HG03378 (cell line): ENCODE results near the gene NUP88.
A peak's percentile ranks its signal among the peaks of the same experiment; 100 is the strongest.

ENCODE experiments used
- ATAC-seq: cut with Tn5 transposase; IDR thresholded peaks from one replicate; pipeline ENCODE4 v1.9.1; 2021; ENCODE audit warnings: mild to moderate bottlenecking, moderate library complexity; ENCODE audit not compliant: unreplicated experiment

The NUP88 gene

DNA sequence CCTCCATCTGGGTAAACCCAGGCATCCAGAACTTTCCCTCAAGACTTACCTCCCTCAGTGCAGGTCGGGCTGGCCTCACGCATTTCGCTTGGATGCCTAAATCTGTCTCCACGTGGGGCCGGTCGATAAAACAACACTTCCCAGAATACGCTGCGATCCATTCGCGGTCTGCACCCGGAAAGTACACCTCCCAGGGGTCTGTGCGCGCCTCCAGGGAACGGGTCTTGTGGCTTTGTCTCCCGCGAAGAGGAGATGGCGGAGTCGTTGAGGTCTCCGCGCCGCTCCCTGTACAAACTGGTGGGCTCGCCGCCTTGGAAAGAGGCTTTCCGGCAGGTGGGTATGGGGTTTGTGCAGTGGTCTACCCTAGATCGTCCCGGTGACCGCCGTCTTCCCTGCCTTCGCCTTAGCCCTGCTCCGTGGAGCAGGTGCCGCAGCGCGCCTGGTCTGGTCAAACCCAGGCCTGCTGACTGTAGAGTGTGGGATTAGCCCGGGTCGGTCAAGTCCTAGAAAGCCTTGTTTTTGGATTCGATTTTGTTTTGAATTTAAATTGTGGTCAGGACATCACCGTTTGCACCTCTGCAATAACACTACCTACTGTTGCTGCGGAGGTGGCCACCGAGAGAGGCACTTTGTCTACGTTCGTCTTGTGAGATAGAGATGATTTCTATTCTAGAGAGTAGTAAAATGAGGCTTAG, 644 bp upstream of the NUP88 start, which contains the start of gene RPAIN:
Gene RPAIN, plus strand, starts transcription at position 224 of the 695 bp plus-strand sequence. Its CDS starts 29 bp downstream, at position 253.
- ATAC-seq = peak; percentile 44

GRCh38 chr17:5418858-5419355, 555 bp downstream of the NUP88 start:
- ATAC-seq = peak; percentile 39

- no peak for ATAC-seq
Measured at GRCh38 chr17:5416901-5417300, 2.6 kb downstream of the NUP88 start.

GRCh38 chr17:5413682-5414081, 5.8 kb downstream of the NUP88 start:
- ATAC-seq = no peak

DNA sequence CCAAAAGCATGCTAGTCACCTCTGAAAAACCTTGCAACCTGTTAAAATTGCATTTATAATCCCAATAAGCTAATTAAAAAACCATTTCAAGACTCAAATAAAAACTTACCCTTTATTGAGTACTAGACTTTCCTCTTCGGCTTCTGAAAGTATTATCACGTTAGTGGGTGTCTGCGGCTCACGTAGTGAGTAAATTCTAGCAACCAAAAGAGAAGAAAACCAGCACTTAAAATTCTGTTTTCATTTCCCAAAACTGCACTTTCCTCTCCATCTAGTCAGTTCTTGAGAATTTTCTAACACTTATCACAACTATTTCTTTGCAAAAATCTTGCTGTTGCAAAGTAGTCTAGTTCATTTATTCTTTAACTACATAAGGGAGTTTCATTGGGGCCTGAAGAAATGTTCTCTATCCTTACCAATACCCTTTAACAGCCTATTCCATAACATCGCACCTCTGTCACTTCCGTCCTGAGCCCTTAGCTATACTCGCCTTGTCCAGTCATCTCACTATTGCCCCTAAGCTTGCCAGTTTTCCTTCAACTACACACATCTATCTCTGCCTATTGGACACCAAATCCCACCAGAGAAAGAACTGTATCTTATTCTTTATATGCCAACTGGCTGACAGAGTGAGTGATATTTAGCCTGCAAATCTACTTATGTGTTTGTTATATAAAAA, 8.7 kb downstream of the NUP88 start:
- no peak for ATAC-seq

DNA sequence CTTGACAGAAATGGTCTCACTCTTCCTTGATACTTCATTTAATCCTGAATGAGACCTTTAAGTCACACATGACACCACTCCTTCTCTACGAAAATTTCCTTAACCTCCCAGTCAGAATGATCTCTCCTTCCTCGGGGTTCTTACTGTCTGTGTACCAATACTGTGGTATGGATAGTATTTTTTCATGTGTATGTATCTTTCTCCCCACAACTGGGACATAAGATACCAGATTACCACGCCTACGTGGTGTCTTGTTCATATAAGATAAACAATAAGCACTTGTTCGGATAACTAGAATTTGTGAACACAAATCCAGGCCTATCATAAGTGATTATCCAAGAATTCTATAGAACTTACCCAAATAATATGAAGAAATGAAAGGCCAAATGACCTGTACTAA, 11.3 kb downstream of the NUP88 start:
- no peak for ATAC-seq

- ATAC-seq = no peak
Measured at GRCh38 chr17:5405400-5405799, 14.1 kb downstream of the NUP88 start.

DNA sequence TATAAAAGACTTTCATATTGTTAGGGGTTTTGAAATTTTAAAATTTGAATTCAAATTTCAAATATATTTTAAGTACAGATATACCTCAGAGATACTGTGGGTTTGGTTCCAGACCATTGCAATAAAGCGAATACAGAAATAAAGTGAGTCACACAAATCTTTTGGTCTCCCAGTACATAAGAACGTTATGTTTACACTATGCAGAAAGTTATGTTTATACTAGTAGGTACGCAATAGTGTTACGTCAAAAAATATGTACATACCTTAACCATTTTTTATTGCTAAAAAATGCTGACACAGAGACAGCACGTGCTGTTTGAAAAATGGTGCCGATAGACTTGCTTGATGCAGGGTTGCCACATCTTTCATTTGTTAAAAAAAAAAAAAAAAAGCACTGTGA, 19.7 kb downstream of the NUP88 start:
- ATAC-seq = no peak

DNA sequence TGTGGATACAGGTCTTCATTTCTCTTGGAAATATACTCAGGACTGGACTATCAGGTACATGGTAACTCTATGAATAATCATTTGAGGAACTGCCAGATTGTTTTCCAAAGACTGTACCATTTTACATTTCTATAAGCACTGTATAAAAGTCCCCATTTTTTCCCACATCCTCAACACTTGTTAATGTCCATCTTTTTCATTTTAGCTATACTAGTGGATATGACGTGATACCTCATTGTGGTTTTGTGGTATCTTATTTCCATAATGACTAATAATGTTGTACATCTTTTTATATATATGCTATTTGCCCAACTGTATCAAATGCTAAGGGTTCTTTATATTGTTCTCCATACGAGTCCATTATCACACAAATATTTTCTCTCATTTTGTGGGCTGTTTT, 22.9 kb downstream of the NUP88 start:
- no peak for ATAC-seq

- ATAC-seq = no peak
Measured at GRCh38 chr17:5391678-5392077, 27.8 kb downstream of the NUP88 start.

- no peak for ATAC-seq
Measured at GRCh38 chr17:5381542-5381941, 37.9 kb downstream of the NUP88 start.

DNA sequence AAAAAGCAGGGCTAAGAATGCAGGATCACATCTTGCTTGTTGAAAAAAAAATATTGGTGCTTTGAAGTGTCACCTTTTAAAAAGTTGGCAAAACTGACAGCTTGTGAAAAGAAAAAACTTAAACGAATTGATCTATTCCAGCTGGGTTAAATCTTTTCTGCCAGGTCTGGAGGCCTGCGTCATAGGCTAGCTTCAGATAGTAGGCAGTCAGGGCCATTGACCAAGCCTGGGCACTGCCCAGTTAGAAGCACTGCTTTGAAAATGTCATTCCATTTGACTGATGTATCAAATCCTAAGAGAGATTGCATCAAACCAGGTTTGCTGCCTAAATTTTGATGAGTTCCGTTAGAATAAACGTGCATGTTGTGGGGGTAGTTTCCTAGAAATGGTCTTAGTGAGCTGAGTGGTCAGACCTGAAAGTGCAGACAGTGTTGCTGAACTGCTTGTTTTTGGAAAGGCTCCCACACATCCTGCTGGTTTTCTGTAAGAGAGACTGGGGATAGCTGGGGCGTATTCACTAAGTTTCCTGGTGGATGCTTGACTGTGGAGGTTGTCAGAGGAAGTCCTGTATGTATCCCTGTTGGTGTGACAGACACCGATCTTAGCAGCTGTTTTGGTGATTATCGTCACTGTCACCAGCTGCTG, 38.8 kb downstream of the NUP88 start:
- ATAC-seq = no peak

DNA sequence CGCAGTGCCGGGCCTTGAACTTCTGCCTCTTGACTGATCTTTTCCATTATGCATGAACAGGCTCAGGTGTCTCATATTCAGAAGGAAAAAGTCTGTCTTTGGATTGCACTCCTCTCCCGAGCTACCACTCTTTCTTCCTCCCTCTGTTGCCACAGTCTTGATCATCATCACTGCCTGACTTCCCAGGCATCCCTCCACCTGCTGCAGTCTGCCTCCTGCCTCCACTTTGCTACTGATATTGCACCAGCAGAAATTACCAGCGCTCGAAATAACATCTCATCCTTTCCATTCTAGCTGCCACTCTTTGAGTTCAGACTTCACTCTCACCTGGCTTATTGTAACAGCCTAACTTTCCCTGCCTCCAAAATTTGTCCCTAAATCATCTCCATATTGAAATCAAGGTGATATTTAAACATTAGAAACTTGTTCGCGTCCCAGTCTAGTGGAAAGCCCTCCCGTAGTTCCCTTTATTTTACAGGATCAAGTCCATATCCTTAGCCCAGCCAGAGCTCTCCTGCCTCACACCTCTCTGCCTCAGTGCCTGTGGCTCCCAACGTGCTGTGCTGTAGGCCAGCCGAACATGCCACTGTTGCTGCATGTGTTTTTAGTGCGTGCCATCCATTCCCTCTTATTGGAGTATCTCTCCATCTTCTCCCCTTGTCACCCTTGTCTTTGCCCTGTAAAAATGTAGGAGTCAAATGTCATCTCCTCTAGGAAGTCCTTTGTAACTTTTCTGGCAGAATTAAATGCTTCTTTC, 39.9 kb downstream of the NUP88 start:
- ATAC-seq = no peak

GRCh38 chr17:5378566-5379207, 40.8 kb downstream of the NUP88 start:
- no peak for ATAC-seq

DNA sequence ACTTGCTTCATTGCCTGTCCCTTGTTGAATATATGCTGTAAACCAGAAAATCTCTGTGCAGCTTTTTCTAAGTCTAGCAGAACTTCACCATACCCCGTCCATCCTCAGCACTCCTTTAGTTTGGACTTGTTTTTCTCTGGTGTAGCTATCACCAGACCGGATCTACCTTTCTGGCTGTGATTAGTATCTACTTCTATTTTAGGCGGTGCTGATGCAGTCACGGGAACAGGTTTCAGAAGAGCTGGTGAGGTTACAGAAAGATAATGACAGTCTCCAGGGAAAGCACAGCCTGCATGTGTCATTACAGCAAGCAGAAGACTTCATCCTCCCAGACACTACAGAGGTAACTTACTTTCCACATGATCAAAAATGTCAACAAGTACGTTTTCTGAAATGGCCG, 46.4 kb downstream of the NUP88 start:
- ATAC-seq = peak; percentile 56

GRCh38 chr17:5370411-5370810, 49.1 kb downstream of the NUP88 start:
- no peak for ATAC-seq

- no peak for ATAC-seq
Measured at GRCh38 chr17:5365831-5366230, 53.6 kb downstream of the NUP88 start.

- no peak for ATAC-seq
Measured at GRCh38 chr17:5364696-5365095, 54.8 kb downstream of the NUP88 start.

DNA sequence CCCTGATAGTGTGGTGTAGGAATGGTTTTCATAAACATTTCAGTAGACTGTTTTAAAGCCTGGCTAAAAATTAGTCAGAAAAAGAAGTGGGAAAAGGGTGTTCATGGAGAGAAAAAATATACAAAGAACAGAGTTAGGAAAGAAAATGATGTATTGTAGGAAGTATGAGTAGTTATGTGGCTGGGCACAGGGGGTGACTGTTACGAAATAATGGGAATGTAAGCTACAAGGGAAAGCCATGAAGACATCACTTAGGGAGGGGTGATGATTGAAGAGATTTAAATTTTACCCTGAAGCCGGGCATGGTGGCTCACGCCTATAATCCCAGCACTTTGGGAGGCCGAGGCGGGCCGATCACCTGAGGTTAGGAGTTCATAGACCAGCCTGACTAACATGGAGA, 55.3 kb downstream of the NUP88 start:
- ATAC-seq = no peak

GRCh38 chr17:5362162-5362811, 57.2 kb downstream of the NUP88 start:
- no peak for ATAC-seq
